Naive thymus-derived CD4-positive, alpha-beta T cell (primary cell): ENCODE data around the gene DENND5A. TPM values are rescaled to one million over a fixed set of nuclear protein-coding genes. Genes with fewer than 3 reads are reported as not detected.
"Not testable (repeated sequence)": the region's sequence is repeated elsewhere in the genome, so short reads cannot be mapped to it uniquely, and the experiment has no call there.

Experiments
- ATAC-seq: fragments of 150-1000 bp; cut with Tn5 transposase; 2 replicates; pipeline ENCODE4 v1.10.0; 2021; ENCODE audit warnings: mild to moderate bottlenecking, moderate library complexity
- CTCF ChIA-PET: fragments of 350-600 bp; sonication (Branson Sonifier 250); formaldehyde crosslinking; loops from one replicate; lab custom pipeline; 2021; ENCODE audit warnings: antibody characterized with exemption; lab: Charles Lee
- POLR2A ChIA-PET: fragments of 350-600 bp; sonication (Branson Sonifier 250); formaldehyde crosslinking; loops from one replicate; lab custom pipeline; 2021; ENCODE audit warnings: antibody characterized with exemption, inconsistent platforms; lab: Charles Lee
- DNase-seq, 9 donors: peaks; one replicate each; pipeline versions ENCODE4 v3.0.0 to v3.0.0-alpha.2; 2020 to 2022; ENCODE audit warnings: mixed read lengths in 1 of 9
- H3K27ac ChIP-seq: one replicate; pipeline ENCODE4 v1.7.0; 2013; ENCODE audit warnings: mild to moderate bottlenecking, low read depth, low read length, moderate library complexity
- H3K27me3 ChIP-seq, 2 donors: one replicate each; pipeline ENCODE4 v1.7.0; 2013; ENCODE audit warnings: low read length in 2 of 2, mild to moderate bottlenecking in 2 of 2, moderate library complexity in 2 of 2; ENCODE audit not compliant: control insufficient read depth in 2 of 2, insufficient read depth in 2 of 2
- H3K36me3 ChIP-seq, 3 experiments: 1 replicate in 2 of 3; 2 replicates in 1 of 3; pipeline ENCODE4 v1.7.0; 2013; ENCODE audit warnings: low read length in 3 of 3, mild to moderate bottlenecking in 3 of 3, moderate library complexity in 1 of 3; ENCODE audit not compliant: insufficient read depth in 3 of 3, control insufficient read depth in 2 of 3
- H3K4me1 ChIP-seq, 2 donors: one replicate each; pipeline ENCODE4 v1.7.0; 2013; ENCODE audit warnings: low read length in 2 of 2, mild to moderate bottlenecking in 2 of 2, moderate library complexity in 1 of 2; ENCODE audit not compliant: control insufficient read depth in 2 of 2, insufficient read depth in 2 of 2
- H3K4me3 ChIP-seq: 2 replicates; pipeline ENCODE4 v1.7.0; 2013; ENCODE audit warnings: mild to moderate bottlenecking, low read length
- H3K9me3 ChIP-seq, 3 experiments: 1 replicate in 2 of 3; 2 replicates in 1 of 3; pipeline ENCODE4 v1.7.0; 2013; ENCODE audit warnings: low read length in 3 of 3; ENCODE audit not compliant: control insufficient read depth in 2 of 3
- H3K27ac Mint-ChIP-seq, 9 donors: one replicate each; pipeline ENCODE4 v1.8.0; 2020 to 2022; ENCODE audit warnings: mixed read lengths in 9 of 9, mild to moderate bottlenecking in 8 of 9, moderate library complexity in 5 of 9, inconsistent platforms in 2 of 9
- H3K27me3 Mint-ChIP-seq, 5 donors: one replicate each; pipeline ENCODE4 v1.8.0; 2021 to 2022; ENCODE audit warnings: mixed read lengths in 5 of 5, mild to moderate bottlenecking in 1 of 5
- H3K36me3 Mint-ChIP-seq, 5 donors: one replicate each; pipeline ENCODE4 v1.8.0; 2020 to 2022; ENCODE audit warnings: mixed read lengths in 5 of 5, mild to moderate bottlenecking in 3 of 5, inconsistent platforms in 1 of 5
- H3K4me1 Mint-ChIP-seq, 7 donors: one replicate each; pipeline ENCODE4 v1.8.0; 2020 to 2022; ENCODE audit warnings: mixed read lengths in 7 of 7, mild to moderate bottlenecking in 3 of 7, inconsistent platforms in 1 of 7
- H3K4me3 Mint-ChIP-seq, 10 donors: one replicate each; pipeline ENCODE4 v1.8.0; 2020 to 2022; ENCODE audit warnings: mild to moderate bottlenecking in 10 of 10, mixed read lengths in 10 of 10, moderate library complexity in 6 of 10, inconsistent platforms in 2 of 10
- H3K9me3 Mint-ChIP-seq, 11 donors: one replicate each; pipeline ENCODE4 v1.8.0; 2020 to 2022; ENCODE audit warnings: mixed read lengths in 11 of 11, mild to moderate bottlenecking in 4 of 11, inconsistent platforms in 1 of 11, moderate library complexity in 1 of 11
- intact Hi-C, 2 donors: fragments of 100-400 bp; cut with micrococcal nuclease; formaldehyde crosslinking; loops; one replicate each; pipeline ENCODE4 v1.15.1; 2023
- polyA plus RNA-seq, 2 donors: library from polyadenylated mRNA; unstranded; fragments of 300-500 nt; fragmentation: Illumina TruSeq; gene quantifications; one replicate each; pipeline ENCODE4 v1.2.3, GENCODE V29; 2021
- total RNA-seq, 6 experiments: library from RNA in 5 of 6; stranded (reverse) in 5 of 6; gene quantifications; 1 replicate in 5 of 6; 2 replicates in 1 of 6; pipeline ENCODE4 v1.2.3 and lab custom pipeline; 2021 to 2026

Gene DENND5A
- total and polyA plus RNA-seq, 7 experiments from 2014 or later = 33.9 to 178 (median 106) TPM

DNA sequence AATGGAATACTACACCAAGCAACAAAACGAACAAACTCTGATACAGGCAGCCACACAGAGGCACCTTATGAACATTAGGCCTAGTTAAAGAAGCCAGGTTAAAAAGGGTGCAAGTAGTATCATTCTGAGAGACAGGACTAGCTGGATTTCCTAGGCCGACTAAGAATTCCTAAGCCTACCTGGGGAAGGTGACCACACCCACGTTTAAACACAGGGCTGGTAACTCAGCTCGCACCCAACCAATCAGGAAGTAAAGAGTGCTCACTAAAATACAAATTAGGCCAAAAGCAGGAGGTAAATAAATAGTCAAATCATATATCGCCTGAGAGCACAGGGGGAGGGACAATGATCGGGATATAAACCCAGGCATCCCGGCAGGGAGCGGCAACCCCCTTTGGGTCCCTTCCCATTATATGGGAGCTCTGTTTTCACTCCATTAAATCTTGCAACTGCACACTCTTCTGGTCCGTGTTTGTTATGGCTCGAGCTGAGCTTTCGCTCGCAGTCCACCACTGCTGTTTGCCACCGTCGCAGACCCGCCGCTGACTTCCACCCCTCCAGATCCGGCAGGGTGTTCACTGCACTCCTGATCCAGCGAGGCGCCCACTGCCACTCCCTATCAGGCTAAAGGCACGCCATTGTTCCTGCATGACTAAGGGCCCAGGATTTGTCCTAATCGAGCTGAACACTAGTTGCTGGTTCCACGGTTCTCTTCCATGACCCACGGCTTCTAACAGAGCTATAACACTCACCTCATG is 167.8 kb downstream of the DENND5A start:
- CTCF ChIA-PET, H3K4me1 ChIP-seq, H3K4me1 Mint-ChIP-seq, H3K36me3 ChIP-seq, H3K9me3 Mint-ChIP-seq, H3K9me3 ChIP-seq, intact Hi-C loops, H3K27ac ChIP-seq, ATAC-seq, H3K27me3 ChIP-seq, POLR2A ChIA-PET, H3K27ac Mint-ChIP-seq, H3K36me3 Mint-ChIP-seq, H3K4me3 Mint-ChIP-seq, H3K4me3 ChIP-seq, DNase-seq: not testable (repeated sequence)
- peaks cover 41 to 45% (median 42%) of the 10 kb centered on the region in 5 donors for H3K27me3 Mint-ChIP-seq

DNA sequence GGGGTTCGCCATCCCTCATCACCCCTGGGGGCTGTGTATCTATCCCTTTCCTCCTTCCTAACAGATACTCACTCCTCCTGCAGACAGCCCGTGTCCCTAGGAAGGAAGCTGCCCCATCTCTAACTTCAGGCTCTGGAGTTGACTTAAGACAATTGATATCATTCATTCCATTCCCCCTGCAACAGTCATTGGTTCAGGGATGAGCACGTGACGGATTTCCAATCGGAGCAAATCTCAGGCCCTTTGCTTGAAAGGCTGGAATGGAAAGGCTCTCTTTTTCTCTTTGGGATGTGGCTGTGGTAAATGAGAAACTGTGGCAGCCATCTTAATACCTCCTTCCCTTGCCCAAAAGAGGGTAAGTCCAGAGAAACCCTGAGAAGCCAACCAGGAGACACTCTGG is 168.7 kb downstream of the DENND5A start:
- no peak overlapping the region for H3K27ac ChIP-seq
- H3K4me3 ChIP-seq = no peak overlapping the region
- Mint-ChIP-seq H3K27me3 (peaks cover 45 to 50% (median 46%) of the 10 kb centered on the region in 5 donors), H3K9me3 (no peaks in the 10 kb centered on the region), H3K4me3 (no peak overlapping the region), H3K36me3 (peaks cover 0 to 5% (median 0%) of the 10 kb centered on the region in 5 donors), H3K4me1 (peaks cover 0 to 12% (median 6%) of the 10 kb centered on the region in 7 donors), H3K27ac (no peak overlapping the region)
- intact Hi-C loops = no loop called here
- H3K36me3 ChIP-seq = no peaks in the 10 kb centered on the region
- no peaks in the 10 kb centered on the region for H3K9me3 ChIP-seq
- H3K4me1 ChIP-seq = no peaks in the 10 kb centered on the region
- ChIA-PET CTCF (interaction anchor here (0.7 kb wide), 1 partner anchor 1099 kb away, joined by 4 read pairs; no protein-coding TSS in a partner anchor), POLR2A (no interaction called here)
- no peak for DNase-seq
- H3K27me3 ChIP-seq = peaks cover 0 to 9% of the 10 kb centered on the region in 2 donors
- ATAC-seq = no peak

DNA sequence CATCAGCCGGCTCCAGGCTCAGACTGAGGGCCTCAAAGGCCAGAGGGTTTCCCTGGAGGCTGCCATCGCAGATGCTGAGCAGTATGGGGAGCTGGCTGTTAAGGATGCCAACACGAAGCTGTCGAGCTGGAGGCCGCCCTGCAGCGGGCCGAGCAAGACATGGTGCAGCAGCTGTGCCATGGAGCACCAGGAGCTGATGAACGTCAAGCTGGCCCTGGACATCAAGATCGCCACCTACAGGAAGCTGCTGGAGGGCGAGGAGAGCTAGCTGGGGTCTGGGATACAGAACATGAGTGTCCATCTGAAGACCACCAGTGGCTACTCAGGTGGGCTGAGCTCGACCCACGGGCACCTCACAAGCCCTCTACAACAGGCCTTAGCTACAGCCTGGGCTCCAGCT is 169.7 kb downstream of the DENND5A start:
- Mint-ChIP-seq H3K4me3 (no peak overlapping the region), H3K9me3 (no peaks in the 10 kb centered on the region), H3K27me3 (peaks cover 42 to 53% (median 49%) of the 10 kb centered on the region in 5 donors), H3K4me1 (peaks cover 0 to 14% (median 7%) of the 10 kb centered on the region in 7 donors), H3K36me3 (peaks cover 0 to 5% (median 0%) of the 10 kb centered on the region in 5 donors), H3K27ac (no peak overlapping the region)
- DNase-seq (no peak), ATAC-seq (no peak)
- Histone ChIP-seq H3K9me3 (no peaks in the 10 kb centered on the region), H3K27ac (no peak overlapping the region), H3K4me1 (no peaks in the 10 kb centered on the region), H3K4me3 (no peak overlapping the region), H3K36me3 (no peaks in the 10 kb centered on the region), H3K27me3 (peaks cover 0 to 9% of the 10 kb centered on the region in 2 donors)
- intact Hi-C loops = no loop called here
- ChIA-PET CTCF (interaction anchor here (1.0 kb wide), 1 partner anchor 190 kb away, joined by 4 read pairs; no protein-coding TSS in a partner anchor), POLR2A (no interaction called here)

DNA sequence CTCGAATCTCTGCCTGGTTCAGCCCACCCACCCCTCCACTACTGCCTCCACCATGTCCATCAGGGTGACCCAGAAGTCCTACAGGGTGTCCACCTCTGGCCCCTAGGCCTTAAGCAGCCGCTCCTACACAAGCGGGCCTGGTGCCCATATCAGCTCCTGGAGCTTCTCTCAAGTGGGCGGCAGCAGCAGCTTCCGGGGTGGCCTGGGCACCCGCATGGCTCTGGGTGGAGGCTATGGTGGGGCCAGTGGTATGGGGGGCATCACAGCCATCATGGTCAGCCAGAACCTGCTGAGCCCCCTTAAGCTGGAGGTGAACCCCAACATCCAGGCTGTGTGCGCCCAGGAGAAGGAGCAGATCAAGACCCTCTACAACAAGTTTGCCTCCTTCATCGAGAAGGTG is 170.7 kb downstream of the DENND5A start:
- ChIA-PET CTCF (interaction anchor here (0.6 kb wide), 1 partner anchor 182 kb away, joined by 5 read pairs; no protein-coding TSS in a partner anchor), POLR2A (no interaction called here)
- H3K36me3 ChIP-seq = no peaks in the 10 kb centered on the region
- peaks cover 0 to 16% (median 9%) of the 10 kb centered on the region in 7 donors for H3K4me1 Mint-ChIP-seq
- no peak overlapping the region for H3K27ac ChIP-seq
- no peaks in the 10 kb centered on the region for H3K4me1 ChIP-seq
- ATAC-seq = no peak
- H3K27me3 Mint-ChIP-seq = peaks cover 47 to 59% (median 56%) of the 10 kb centered on the region in 5 donors
- H3K4me3 ChIP-seq = no peak overlapping the region
- peaks cover 0 to 5% (median 3%) of the 10 kb centered on the region in 5 donors for H3K36me3 Mint-ChIP-seq
- no peak overlapping the region for H3K27ac Mint-ChIP-seq
- peaks cover 0 to 9% of the 10 kb centered on the region in 2 donors for H3K27me3 ChIP-seq
- intact Hi-C loops = loop anchor here in 1 of 2 donors (5.0 kb wide), 1 partner anchor 43 kb away; no protein-coding TSS in a partner anchor
- no peaks in the 10 kb centered on the region for H3K9me3 Mint-ChIP-seq
- no peaks in the 10 kb centered on the region for H3K9me3 ChIP-seq
- DNase-seq = no peak
- no peak overlapping the region for H3K4me3 Mint-ChIP-seq

DNA sequence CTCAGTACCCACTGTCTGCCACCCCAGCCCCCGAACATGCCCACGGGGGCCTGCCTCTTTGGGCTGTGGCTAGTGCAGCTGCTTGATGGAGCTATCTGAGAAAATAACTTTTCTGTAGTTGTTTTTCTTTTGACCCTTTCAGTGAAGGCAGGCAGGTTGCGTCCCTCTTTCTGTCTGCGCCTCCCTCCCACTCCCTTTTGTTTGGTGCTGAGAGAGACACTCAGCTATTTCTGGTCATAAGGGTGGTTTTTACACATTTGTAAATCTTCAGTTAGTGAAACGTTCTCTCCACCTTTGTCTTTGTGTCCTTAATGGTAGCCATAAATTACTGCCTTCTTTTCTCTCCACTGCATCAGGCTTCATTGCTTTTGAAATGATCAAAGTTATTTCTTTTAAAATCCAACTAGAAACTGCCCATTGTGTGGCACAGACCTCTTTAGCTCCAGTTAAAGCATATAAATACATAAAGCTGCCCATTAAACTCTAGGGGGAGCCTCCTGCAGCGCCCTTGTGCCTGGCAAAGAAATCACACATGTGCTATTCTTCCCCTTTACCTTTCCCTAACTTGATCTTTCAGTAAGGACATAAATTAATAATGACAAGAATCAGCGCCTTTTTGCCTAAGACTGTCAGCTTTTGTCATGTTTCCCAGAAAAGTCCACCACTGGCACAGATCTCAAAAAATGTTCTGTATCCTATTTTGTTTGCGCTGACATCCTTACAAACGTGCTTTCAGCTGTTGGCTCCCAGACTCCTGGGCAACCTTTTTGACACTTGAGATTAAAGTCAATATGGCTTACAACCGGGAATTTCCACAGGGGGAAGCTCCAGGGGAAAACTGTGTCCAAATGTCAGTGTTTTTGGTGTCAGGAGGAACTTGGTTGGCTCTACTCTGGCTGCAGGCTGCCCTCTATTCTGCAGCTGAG is 172.0 kb downstream of the DENND5A start:
- DNase-seq = no peak
- H3K27ac ChIP-seq = no peak overlapping the region
- ATAC-seq = no peak
- ChIA-PET POLR2A (no interaction called here), CTCF (no interaction called here)
- no peaks in the 10 kb centered on the region for H3K4me1 ChIP-seq
- no peaks in the 10 kb centered on the region for H3K9me3 ChIP-seq
- H3K4me3 Mint-ChIP-seq = peak overlapping the region in 9 of 10 donors; percentile 3 to 74 (median 38)
- peaks cover 0 to 5% (median 3%) of the 10 kb centered on the region in 5 donors for H3K36me3 Mint-ChIP-seq
- peaks cover 0 to 9% of the 10 kb centered on the region in 2 donors for H3K27me3 ChIP-seq
- peaks cover 56 to 68% (median 61%) of the 10 kb centered on the region in 5 donors for H3K27me3 Mint-ChIP-seq
- no peak overlapping the region for H3K4me3 ChIP-seq
- intact Hi-C loops = loop anchor here (1.0 to 5.0 kb wide), 2 partner anchors 44 to 413 kb away; no protein-coding TSS in a partner anchor
- H3K9me3 Mint-ChIP-seq = no peaks in the 10 kb centered on the region
- H3K36me3 ChIP-seq = no peaks in the 10 kb centered on the region
- no peak overlapping the region for H3K27ac Mint-ChIP-seq
- H3K4me1 Mint-ChIP-seq = peaks cover 0 to 16% (median 9%) of the 10 kb centered on the region in 7 donors

DNA sequence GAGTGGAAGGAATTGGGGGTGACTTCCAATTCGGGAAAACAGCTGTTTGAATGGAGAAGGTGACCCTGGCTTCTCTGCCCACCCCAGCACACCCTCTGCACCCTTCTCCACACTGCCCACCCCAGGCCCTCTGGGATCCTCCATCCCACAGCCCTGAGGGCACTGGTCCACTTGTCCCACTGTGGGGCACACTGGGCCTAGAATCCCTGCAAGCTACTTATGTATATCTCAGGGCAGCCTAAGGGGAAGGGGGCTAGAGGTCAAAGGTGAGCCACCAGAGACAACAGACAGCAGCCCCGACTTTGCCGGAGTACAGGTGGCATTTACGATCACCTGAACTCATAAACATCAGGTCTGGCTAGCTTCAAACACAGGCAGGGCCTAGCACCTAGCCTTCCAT is 173.1 kb downstream of the DENND5A start:
- Mint-ChIP-seq H3K4me3 (peak overlapping the region; percentile 16 to 74 (median 48)), H3K4me1 (peaks cover 0 to 16% (median 9%) of the 10 kb centered on the region in 7 donors), H3K9me3 (no peaks in the 10 kb centered on the region), H3K36me3 (peaks cover 0 to 5% (median 3%) of the 10 kb centered on the region in 5 donors), H3K27ac (no peak overlapping the region), H3K27me3 (peaks cover 63 to 76% (median 66%) of the 10 kb centered on the region in 5 donors)
- no peak overlapping the region for H3K4me3 ChIP-seq
- H3K4me1 ChIP-seq = no peaks in the 10 kb centered on the region
- peaks cover 0 to 9% of the 10 kb centered on the region in 2 donors for H3K27me3 ChIP-seq
- H3K27ac ChIP-seq = no peak overlapping the region
- POLR2A ChIA-PET = no interaction called here
- CTCF ChIA-PET = no interaction called here
- DNase-seq = no peak
- intact Hi-C loops = loop anchor here in 1 of 2 donors (5.0 kb wide), 1 partner anchor 45 kb away; no protein-coding TSS in a partner anchor
- no peak for ATAC-seq
- no peaks in the 10 kb centered on the region for H3K36me3 ChIP-seq
- no peaks in the 10 kb centered on the region for H3K9me3 ChIP-seq
